H1 (cell line): Measurements from ENCODE around the gene PGM2. TPM values are rescaled to one million over a fixed set of nuclear protein-coding genes. Genes with fewer than 3 reads are reported as not detected.

Source experiments
- CTCF ChIA-PET: fragments of 300-600 bp; sonication (Branson Sonifier 250); formaldehyde crosslinking; loops from one replicate; lab custom pipeline; 2021; ENCODE audit not compliant: partially characterized antibody; lab: Charles Lee
- POLR2A ChIA-PET: fragments of 300-600 bp; sonication (Branson Sonifier 250); formaldehyde crosslinking; loops from one replicate; lab custom pipeline; 2021; ENCODE audit warnings: inconsistent platforms; ENCODE audit not compliant: partially characterized antibody; lab: Charles Lee
- DNase-seq, 2 experiments: peaks; one replicate each; pipeline versions ENCODE4 v3.0.0 to v3.0.0-alpha.2; 2010 to 2022; ENCODE audit warnings: low spot score in 2 of 2, low read depth in 1 of 2, mixed read lengths in 1 of 2
- FAIRE-seq: peaks from 2 replicates; lab custom pipeline; 2011; peaks lifted over from hg19 to GRCh38; lab: Jason Lieb, UNC
- H2AFZ ChIP-seq: 2 replicates; pipeline ENCODE4 v1.8.1; 2012; ENCODE audit warnings: low read length, inconsistent platforms
- H2AK5ac ChIP-seq: 2 replicates; pipeline ENCODE4 v1.6.1; 2013; ENCODE audit warnings: low read depth, low read length
- H2BK120ac ChIP-seq: replicated peaks from 2 replicates; pipeline ENCODE3; 2013; ENCODE audit warnings: low read depth, low read length, inconsistent platforms
- H2BK12ac ChIP-seq: 2 replicates; pipeline ENCODE4 v1.6.1; 2013; ENCODE audit warnings: low read depth, low read length
- H2BK15ac ChIP-seq: 2 replicates; pipeline ENCODE4 v1.6.1; 2013; ENCODE audit warnings: low read length
- H2BK20ac ChIP-seq: 2 replicates; pipeline ENCODE4 v1.6.1; 2013; ENCODE audit warnings: low read length
- H2BK5ac ChIP-seq: 2 replicates; pipeline ENCODE4 v1.6.1; 2013; ENCODE audit warnings: low read depth, low read length
- H3K14ac ChIP-seq: 2 replicates; pipeline ENCODE4 v1.6.1; 2013; ENCODE audit warnings: inconsistent platforms; ENCODE audit not compliant: insufficient read length
- H3K18ac ChIP-seq: 2 replicates; pipeline ENCODE4 v1.6.1; 2013; ENCODE audit warnings: low read length; ENCODE audit errors: extremely low read depth
- H3K23ac ChIP-seq: 2 replicates; pipeline ENCODE4 v1.6.1; 2013; ENCODE audit warnings: inconsistent platforms; ENCODE audit not compliant: insufficient read length
- H3K23me2 ChIP-seq: 2 replicates; pipeline ENCODE4 v1.6.1; 2013; ENCODE audit warnings: low read depth, low read length
- H3K27ac ChIP-seq: 2 replicates; pipeline ENCODE4 v1.6.1; 2011; ENCODE audit warnings: low read depth, low read length, inconsistent platforms
- H3K27me3 ChIP-seq, 4 experiments: replicated peaks in 1 of 4; 1 replicate in 1 of 4; 2 replicates in 3 of 4; pipeline versions ENCODE4 v1.6.1 to v1.8.1; 2011 to 2013; ENCODE audit warnings: low read length in 3 of 4, mild to moderate bottlenecking in 3 of 4, inconsistent platforms in 2 of 4, mixed read lengths in 2 of 4, moderate library complexity in 1 of 4; ENCODE audit not compliant: control insufficient read depth in 3 of 4, insufficient read depth in 3 of 4; ENCODE audit errors: extremely low read depth in 1 of 4
- H3K36me3 ChIP-seq, 4 experiments: 2 replicates each; pipeline versions ENCODE4 v1.6.1 to v1.8.1; 2011 to 2013; ENCODE audit warnings: mild to moderate bottlenecking in 4 of 4, low read length in 3 of 4, moderate library complexity in 2 of 4, control low read depth in 1 of 4, inconsistent platforms in 1 of 4; ENCODE audit not compliant: insufficient read depth in 4 of 4, control insufficient read depth in 2 of 4
- H3K4ac ChIP-seq: replicated peaks from 2 replicates; pipeline ENCODE3; 2013; ENCODE audit warnings: low read length, low read depth, mixed read lengths, inconsistent platforms; ENCODE audit not compliant: insufficient read length
- H3K4me1 ChIP-seq, 4 experiments: replicated peaks in 1 of 4; 1 replicate in 1 of 4; 2 replicates in 3 of 4; pipeline versions ENCODE4 v1.6.1 to v1.8.1; 2011 to 2013; ENCODE audit warnings: low read length in 3 of 4, inconsistent platforms in 2 of 4, mixed read lengths in 1 of 4; ENCODE audit not compliant: insufficient read depth in 4 of 4, control insufficient read depth in 3 of 4
- H3K4me2 ChIP-seq, 2 experiments: 2 replicates each; pipeline versions ENCODE4 v1.6.1 to v1.8.1; 2011 to 2013; ENCODE audit warnings: low read depth in 2 of 2, low read length in 2 of 2, control low read depth in 1 of 2, inconsistent platforms in 1 of 2, mild to moderate bottlenecking in 1 of 2; ENCODE audit not compliant: insufficient read depth in 1 of 2
- H3K4me3 ChIP-seq, 4 experiments: fragments of 200-600, 300-600 bp in 1 of 4; sonication (generic), shearing (Covaris generic), sonication (Bioruptor Twin) in 1 of 4; 2 replicates each; pipeline versions ENCODE4 v1.5.1 to v1.8.1; 2011 to 2016; ENCODE audit warnings: low read length in 4 of 4, low read depth in 3 of 4, control low read depth in 2 of 4, inconsistent platforms in 2 of 4, mild to moderate bottlenecking in 2 of 4, mixed read lengths in 1 of 4, moderate library complexity in 1 of 4; ENCODE audit not compliant: insufficient read depth in 2 of 4; ENCODE audit errors: extremely low read depth in 1 of 4
- H3K56ac ChIP-seq: replicated peaks from 2 replicates; pipeline ENCODE3; 2013; ENCODE audit warnings: low read depth, mild to moderate bottlenecking, mixed read lengths, low read length, inconsistent platforms; ENCODE audit not compliant: insufficient read length
- H3K79me1 ChIP-seq: 2 replicates; pipeline ENCODE4 v1.6.1; 2013; ENCODE audit warnings: low read depth, low read length, control low read depth
- H3K79me2 ChIP-seq, 2 experiments: 2 replicates each; pipeline versions ENCODE4 v1.6.1 to v1.8.1; 2012 to 2013; ENCODE audit warnings: low read length in 2 of 2, mild to moderate bottlenecking in 2 of 2, inconsistent platforms in 1 of 2; ENCODE audit not compliant: insufficient read depth in 2 of 2, control insufficient read depth in 1 of 2
- H3K9ac ChIP-seq, 4 experiments: replicated peaks in 1 of 4; 1 replicate in 1 of 4; 2 replicates in 3 of 4; pipeline versions ENCODE4 v1.6.1 to v1.8.1; 2011 to 2013; ENCODE audit warnings: low read depth in 3 of 4, low read length in 3 of 4, control low read depth in 2 of 4, mild to moderate bottlenecking in 2 of 4, moderate library complexity in 2 of 4, inconsistent platforms in 1 of 4; ENCODE audit errors: extremely low read depth in 1 of 4
- H3K9me3 ChIP-seq, 2 experiments: 2 replicates each; pipeline versions ENCODE4 v1.6.1 to v1.8.1; 2012 to 2013; ENCODE audit warnings: mild to moderate bottlenecking in 2 of 2, moderate library complexity in 2 of 2, control low read depth in 1 of 2, inconsistent platforms in 1 of 2, low read depth in 1 of 2, low read length in 1 of 2, mixed read lengths in 1 of 2; ENCODE audit not compliant: insufficient read depth in 2 of 2
- H4K20me1 ChIP-seq, 2 experiments: replicated peaks in 1 of 2; 2 replicates each; pipeline versions ENCODE3 to v1.8.1; 2011 to 2013; ENCODE audit warnings: inconsistent platforms in 2 of 2, low read length in 2 of 2, mild to moderate bottlenecking in 1 of 2; ENCODE audit not compliant: insufficient read depth in 2 of 2, control insufficient read depth in 1 of 2
- H4K5ac ChIP-seq: 2 replicates; pipeline ENCODE4 v1.6.1; 2013; ENCODE audit warnings: low read length, low read depth, mixed read lengths, inconsistent platforms; ENCODE audit not compliant: insufficient read length
- H4K8ac ChIP-seq: 2 replicates; pipeline ENCODE4 v1.8.0; 2013; ENCODE audit warnings: mild to moderate bottlenecking, moderate library complexity, low read length, inconsistent platforms; ENCODE audit not compliant: insufficient read depth; ENCODE audit errors: extremely low read depth
- H4K91ac ChIP-seq: replicated peaks from 2 replicates; pipeline ENCODE3; 2013; ENCODE audit warnings: low read length, mixed read lengths, inconsistent platforms; ENCODE audit not compliant: insufficient read length
- CREB1 ChIP-seq: IDR thresholded peaks from 2 replicates; pipeline ENCODE4 v1.6.1; 2012; ENCODE audit warnings: inconsistent platforms
- FOSL1 ChIP-seq: IDR thresholded peaks from 2 replicates; pipeline ENCODE4 v1.6.1; 2011; ENCODE audit warnings: mild to moderate bottlenecking, low read depth, low read length, moderate library complexity; ENCODE audit not compliant: insufficient read depth
- PHF8 ChIP-seq: fragments of 200-600 bp; sonication (generic); conservative IDR thresholded peaks from 2 replicates; pipeline ENCODE4 v1.7.1; 2012; ENCODE audit warnings: low read depth, mild to moderate bottlenecking, inconsistent platforms, low read length, moderate library complexity
- WGBS, 2 experiments: shearing (Covaris generic) in 1 of 2; methylation state at CpG; one replicate each; pipeline versions ENCODE4 v1.1.6 to v1.1.7; 2013 to 2015; ENCODE audit warnings: low lambda C conversion rate in 2 of 2, mixed read lengths in 2 of 2, inconsistent platforms in 1 of 2, low coverage in 1 of 2, missing lambda C conversion rate in 1 of 2; ENCODE audit not compliant: insufficient replicate concordance in 2 of 2, insufficient coverage in 1 of 2, insufficient read length in 1 of 2; ENCODE audit errors: extremely low coverage in 1 of 2, missing lambda C conversion rate in 1 of 2; 5-methylcytosine and 5-hydroxymethylcytosine counted together
- polyA plus RNA-seq, 7 experiments: library from polyadenylated mRNA; depleted of rRNA in 3 of 7; stranded (reverse) in 5 of 7; unstranded in 2 of 7; fragments of >200 nt in 5 of 7; fragments of 200-250 nt in 2 of 7; gene quantifications; 1 replicate in 5 of 7; 2 replicates in 1 of 7; 4 replicates in 1 of 7; pipeline versions ENCODE4 v1.2.1 to v1.2.3, GENCODE V29; 2011 to 2013; ENCODE audit warnings: missing spikeins in 2 of 7, mixed read lengths in 2 of 7
- total RNA-seq: library from RNA; stranded (reverse); fragmentation: NEBNext Ultra II Directional; extraction: Animal tissue kit (Norgen Biotek cat#: 25700); gene quantifications from 2 replicates; pipeline ENCODE4 v1.2.1, GENCODE V29; 2021

PGM2 gene
- total and polyA plus RNA-seq, 2 of the 8 experiments (the other 6 are each of a cell fraction or from before 2014, with no cell fraction given) = 7.7 to 38.0 TPM

DNA sequence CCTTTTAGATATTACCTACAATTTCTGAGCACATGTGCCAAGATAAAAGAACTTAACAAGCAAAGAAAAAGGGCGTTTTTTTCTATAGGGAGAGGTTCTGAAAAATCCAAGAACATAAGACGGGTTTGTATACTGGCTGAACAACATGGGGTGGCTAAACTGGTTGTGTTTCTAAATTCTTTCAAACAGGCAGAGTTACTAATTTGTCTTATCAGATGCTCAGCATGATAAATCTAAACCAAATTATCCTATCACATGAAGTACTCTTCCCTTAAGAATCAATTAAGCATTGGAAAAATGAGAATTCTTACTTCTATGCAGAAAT lies 45.4 kb upstream of the PGM2 start:
- Histone ChIP-seq H4K5ac (no peak overlapping the region), H3K4ac (no peak overlapping the region), H3K23me2 (no peaks in the 10 kb centered on the region), H2AK5ac (no peak overlapping the region), H2AFZ (no peak overlapping the region), H2BK12ac (no peak overlapping the region), H3K27me3 (no peaks in the 10 kb centered on the region), H3K36me3 (no peaks in the 10 kb centered on the region), H3K9me3 (peaks cover 0 to 2% of the 10 kb centered on the region in 2 experiments; a peak in 1 of 4 replicates), H4K20me1 (no peaks in the 10 kb centered on the region), H2BK5ac (no peak overlapping the region), H3K23ac (no peak overlapping the region), H3K79me1 (no peaks in the 10 kb centered on the region), H3K79me2 (no peaks in the 10 kb centered on the region), H3K27ac (no peak overlapping the region), H3K18ac (no peak overlapping the region), H3K4me3 (no peak overlapping the region), H3K4me2 (no peak overlapping the region), H2BK20ac (no peak overlapping the region), H3K9ac (no peak overlapping the region), H3K14ac (no peak overlapping the region), H4K8ac (no peak overlapping the region), H2BK15ac (no peak overlapping the region), H3K56ac (no peak overlapping the region), H4K91ac (no peak overlapping the region), H2BK120ac (no peak overlapping the region), H3K4me1 (no peaks in the 10 kb centered on the region)
- no peak for DNase-seq
- FAIRE-seq = no peak
- POLR2A ChIA-PET = no interaction called here
- CTCF ChIA-PET = interaction anchor here (0.6 to 1.4 kb wide), 2 partner anchors 10 to 328 kb away, joined by 3 read pairs; no protein-coding TSS in a partner anchor
- TF ChIP-seq CREB1 = no peak
- no peak for TF ChIP-seq PHF8
- TF ChIP-seq FOSL1 = no peak
- WGBS, 2 experiments = 73% methylated on average over 2 of the region's 2 CpGs; no CpG with 5 or more reads in 1 of the 2 experiments
